GM21619 (cell line): Measurements from ENCODE around the gene JMJD7.

Experiments
- ATAC-seq: cut with Tn5 transposase; IDR thresholded peaks from one replicate; pipeline ENCODE4 v1.9.1; 2021; ENCODE audit not compliant: unreplicated experiment

Gene JMJD7

GRCh38 chr15:41799488-41799805 is 28.4 kb upstream of the JMJD7 start:
- peak; percentile 50 for ATAC-seq

- ATAC-seq, result no peak
Observed at GRCh38 chr15:41801185-41801584, 26.7 kb upstream of the JMJD7 start.

- ATAC-seq, result no peak
Observed at GRCh38 chr15:41801850-41802455, 25.9 kb upstream of the JMJD7 start.

- ATAC-seq, result no peak
Observed at GRCh38 chr15:41804361-41804760, 23.5 kb upstream of the JMJD7 start.

GRCh38 chr15:41804916-41805666 is 22.8 kb upstream of the JMJD7 start:
- no peak for ATAC-seq

- no peak for ATAC-seq
Observed at GRCh38 chr15:41805711-41806110, 22.2 kb upstream of the JMJD7 start.

GRCh38 chr15:41806291-41807181 is 21.4 kb upstream of the JMJD7 start:
- ATAC-seq, result no peak

GRCh38 chr15:41809121-41809520 is 18.8 kb upstream of the JMJD7 start:
- no peak for ATAC-seq

GRCh38 chr15:41809526-41810220 is 18.2 kb upstream of the JMJD7 start:
- ATAC-seq, result no peak

GRCh38 chr15:41810651-41811431 is 17.1 kb upstream of the JMJD7 start:
- no peak for ATAC-seq

- no peak for ATAC-seq
Observed at GRCh38 chr15:41811432-41812195, 16.3 kb upstream of the JMJD7 start.

- ATAC-seq, result no peak
Observed at GRCh38 chr15:41812820-41813375, 15.0 kb upstream of the JMJD7 start.

- ATAC-seq, result no peak
Observed at GRCh38 chr15:41813426-41813825, 14.5 kb upstream of the JMJD7 start.

GRCh38 chr15:41814534-41814933 is 13.4 kb upstream of the JMJD7 start:
- ATAC-seq, result no peak

GRCh38 chr15:41816788-41817187 is 11.1 kb upstream of the JMJD7 start:
- ATAC-seq, result no peak

GRCh38 chr15:41817327-41817726 is 10.6 kb upstream of the JMJD7 start:
- no peak for ATAC-seq

- no peak for ATAC-seq
Observed at GRCh38 chr15:41817781-41818180, 10.1 kb upstream of the JMJD7 start.

GRCh38 chr15:41819455-41820050 is 8.3 kb upstream of the JMJD7 start:
- ATAC-seq, result no peak

- ATAC-seq, result no peak
Observed at GRCh38 chr15:41820791-41821423, 7.0 kb upstream of the JMJD7 start.
